Activated T-cell treated with anti-CD3 and anti-CD28 coated beads, Interleukin-2, amount 50 U/mL, for 48 hours (primary cell): ENCODE data around the gene SMC1A.
"Not testable (repeated sequence)": the region's sequence is repeated elsewhere in the genome, so short reads cannot be mapped to it uniquely, and the experiment has no call there.

ENCODE experiments used
- DNase-seq, 2 experiments: peaks; one replicate each; pipeline ENCODE4 v3.0.0-alpha.2; 2020

The SMC1A gene

GRCh38 chrX:53422086-53422860 is at the start of gene SMC1A:
SMC1A (minus strand) TSS chrX:53422654; CDS start chrX:53422600, 54 bp downstream.
- peak; percentile 98 to 99 for DNase-seq

DNA sequence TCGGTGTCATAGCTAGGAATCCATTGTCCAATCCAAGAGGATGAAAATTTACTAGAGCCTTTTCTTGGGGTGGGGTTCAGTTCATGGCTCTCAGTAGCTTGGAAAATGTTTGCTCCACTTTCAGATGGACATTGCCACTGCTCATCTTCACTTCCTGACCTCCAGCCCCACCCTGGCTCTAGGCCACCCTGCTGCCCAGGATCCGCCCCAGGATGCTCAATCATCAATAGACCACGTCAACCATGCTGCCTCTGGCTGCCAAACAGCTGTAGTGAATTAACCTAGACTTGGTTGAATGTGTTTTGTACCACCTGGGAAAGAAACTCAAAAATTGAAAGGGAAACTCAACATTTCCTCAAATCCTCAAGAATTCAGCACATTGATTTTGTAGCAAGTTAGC is 48.9 kb upstream of the SMC1A start:
- DNase-seq, result no peak

- DNase-seq, result not testable (repeated sequence)
These were observed 46.2 kb upstream of the SMC1A start for GRCh38 chrX:53468659-53469058.

DNA sequence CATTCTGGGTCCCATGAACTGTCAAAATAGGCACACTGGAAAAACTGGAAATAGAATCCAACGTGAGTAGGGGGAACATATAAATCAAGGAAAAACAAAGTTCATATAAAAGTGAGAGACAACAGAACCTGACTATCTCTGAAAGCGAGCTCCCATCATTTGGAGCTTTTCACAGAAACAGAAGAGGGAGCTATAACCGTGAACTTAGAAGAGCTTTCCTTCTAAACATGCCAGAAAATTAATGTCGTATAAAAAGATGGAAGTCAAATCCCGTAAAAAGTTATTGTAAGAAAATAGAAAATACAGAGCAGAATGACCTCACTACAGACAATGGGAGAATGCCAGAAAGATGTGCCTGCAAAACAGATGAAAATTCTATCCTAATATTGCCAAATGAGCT is 35.6 kb upstream of the SMC1A start:
- no peak for DNase-seq

DNA sequence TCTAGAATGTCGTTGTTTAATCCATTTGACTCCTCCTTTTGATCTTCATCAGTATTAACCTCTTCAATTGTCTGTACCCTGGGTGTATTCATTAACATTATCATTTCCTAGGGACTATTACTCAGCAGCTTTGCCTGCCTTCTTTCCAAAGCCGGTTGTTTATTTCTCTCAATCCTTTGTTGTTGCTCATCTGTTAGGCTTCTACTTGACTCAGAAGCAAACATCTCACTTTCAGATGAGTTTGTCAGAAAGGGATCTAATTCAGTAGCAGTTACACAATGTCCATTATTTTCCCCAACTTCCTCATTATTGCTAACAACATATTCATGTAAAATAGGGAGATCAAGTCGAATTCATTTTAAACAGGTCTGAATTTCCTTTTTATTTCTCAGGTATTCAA is 33.8 kb upstream of the SMC1A start:
- DNase-seq, result no peak

DNA sequence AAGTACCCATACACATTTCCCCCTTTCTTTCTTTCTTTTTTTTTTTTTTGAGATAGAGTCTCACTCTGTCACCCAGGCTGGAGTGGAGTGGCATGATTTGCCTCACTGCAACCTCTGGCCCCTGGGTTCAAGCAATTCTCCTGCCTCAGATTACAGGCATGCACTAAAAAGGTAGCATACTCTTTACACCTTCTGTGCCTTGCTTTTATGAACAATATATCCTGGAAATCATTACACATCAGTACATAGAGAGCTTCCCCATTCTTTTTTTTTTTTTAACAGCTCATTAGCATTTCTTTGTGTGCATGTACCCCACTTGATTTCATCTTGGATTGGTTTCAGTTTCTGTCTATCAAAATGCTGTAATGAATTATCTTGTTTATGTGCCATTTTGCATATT is 30.4 kb upstream of the SMC1A start:
- DNase-seq, result no peak

GRCh38 chrX:53449632-53450031 is 27.2 kb upstream of the SMC1A start:
- DNase-seq, result no peak

GRCh38 chrX:53447441-53447840 is 25.0 kb upstream of the SMC1A start:
- no peak for DNase-seq

DNA sequence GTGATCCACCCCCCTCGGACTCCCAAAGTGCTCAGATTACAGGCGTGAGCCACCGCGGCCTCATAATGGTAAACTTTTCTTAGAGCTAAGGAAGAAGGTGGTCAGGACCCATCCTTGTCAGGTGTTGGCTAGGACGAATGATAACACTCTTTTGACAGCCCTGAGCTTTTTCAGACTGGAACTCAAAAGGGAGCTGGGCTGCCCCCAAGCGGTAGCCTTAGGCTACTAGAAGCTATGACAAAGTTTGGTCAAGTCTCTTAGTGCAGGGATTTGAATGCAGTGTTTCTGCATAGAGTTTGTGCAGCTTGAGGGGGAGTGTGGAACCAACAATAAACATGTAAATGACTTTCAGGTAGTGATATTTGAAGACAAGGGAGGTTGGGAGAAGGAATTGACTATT is 23.5 kb upstream of the SMC1A start:
- peak; percentile 66 to 67 for DNase-seq

DNA sequence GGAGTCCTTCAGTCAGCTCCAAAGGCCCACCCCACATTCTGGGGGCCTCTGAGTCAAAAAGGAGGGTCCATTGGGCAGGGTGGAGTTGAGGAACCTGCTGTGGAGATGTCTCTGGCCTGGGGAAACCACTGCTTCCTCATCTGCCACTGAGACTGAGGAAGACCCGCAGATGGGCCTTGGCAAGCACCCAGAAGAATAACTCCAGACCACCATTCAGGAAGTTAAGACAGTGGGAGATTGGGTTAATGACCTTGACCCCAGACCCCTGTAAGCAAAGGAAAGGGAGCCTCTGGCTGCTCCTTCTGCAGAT is 19.8 kb upstream of the SMC1A start:
- DNase-seq, result no peak

DNA sequence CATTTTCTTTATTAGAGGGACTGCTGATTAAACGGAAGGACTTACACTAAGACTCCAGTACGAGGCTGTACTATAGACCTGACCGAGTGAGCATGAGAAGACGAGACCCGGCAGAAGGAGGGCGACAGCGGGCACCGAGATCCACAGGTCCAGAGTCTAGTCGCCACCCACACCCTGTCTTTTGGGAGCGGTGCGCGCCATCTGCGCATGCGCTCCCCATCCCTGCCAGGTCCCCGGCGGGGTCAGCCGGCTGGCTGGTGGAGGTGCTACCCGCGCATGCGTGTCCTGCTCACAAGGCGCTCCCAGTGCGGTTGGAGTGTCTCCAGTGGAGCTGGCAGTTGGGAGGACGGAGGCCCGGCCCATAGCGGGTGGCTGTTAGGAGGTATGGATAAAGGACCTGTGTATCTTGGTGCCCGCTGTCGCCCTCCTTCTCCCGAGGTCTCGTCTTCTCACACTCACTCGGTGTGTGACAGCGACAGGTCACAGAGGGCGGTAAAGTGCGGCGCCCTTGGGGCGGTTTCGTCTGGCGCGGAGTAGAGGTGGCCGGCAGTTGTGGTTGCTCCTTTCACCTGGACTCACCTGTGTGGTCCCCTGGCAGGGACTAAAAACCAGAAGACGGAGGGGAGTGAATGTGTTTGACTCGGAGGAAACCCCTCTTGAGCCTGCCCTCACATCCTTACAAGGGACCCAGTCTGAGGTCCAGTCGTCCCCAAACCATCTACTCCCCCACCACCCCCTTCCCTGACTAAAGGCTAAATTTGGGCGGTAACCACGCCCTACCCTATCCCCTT is 19.3 kb upstream of the SMC1A start:
- peak; percentile 80 to 86 for DNase-seq

DNA sequence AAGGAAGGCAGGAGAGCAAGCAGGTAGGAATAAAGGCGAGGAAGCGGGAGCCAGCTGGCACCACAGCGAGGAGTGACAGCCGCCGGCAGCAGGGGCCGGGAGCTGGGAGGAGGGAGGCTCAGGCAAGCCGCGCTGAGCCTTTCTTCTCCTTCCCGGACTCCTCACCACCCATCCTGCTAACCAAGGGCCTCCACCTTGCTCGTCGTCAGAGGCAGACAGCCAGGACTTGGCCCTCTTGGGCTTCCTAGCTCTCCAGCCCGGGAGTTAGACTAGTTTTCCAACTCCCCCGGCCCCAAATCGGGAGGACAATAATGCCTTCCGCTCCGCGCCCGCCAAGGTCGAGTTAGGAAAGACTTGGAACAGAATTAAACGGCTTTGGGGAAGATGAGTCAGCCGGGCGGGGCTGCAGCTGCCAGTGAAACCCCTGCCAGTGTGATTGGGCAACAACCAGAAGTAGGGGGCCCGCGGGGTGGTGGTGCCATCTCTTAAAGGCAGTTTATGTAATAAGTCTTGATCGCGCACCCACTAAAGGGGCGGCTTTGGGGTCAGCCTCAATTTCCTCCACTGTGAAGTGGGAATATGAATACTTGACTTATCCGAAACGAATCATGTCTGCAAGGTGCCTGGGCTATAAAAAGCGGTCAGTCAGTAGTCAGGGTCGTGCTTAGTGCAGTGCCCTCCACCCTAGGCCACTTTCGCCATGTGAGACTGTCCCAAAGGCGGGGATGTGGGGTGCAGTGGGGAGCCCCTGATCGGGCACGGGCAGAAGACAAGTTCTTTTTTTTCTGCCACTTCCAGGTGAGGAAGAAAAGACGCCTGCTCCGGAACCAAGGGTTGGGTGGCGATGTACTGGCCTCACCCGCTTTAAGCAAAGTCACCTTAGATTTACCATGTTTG is 18.4 kb upstream of the SMC1A start:
- DNase-seq, result peak; percentile 52 to 59

DNA sequence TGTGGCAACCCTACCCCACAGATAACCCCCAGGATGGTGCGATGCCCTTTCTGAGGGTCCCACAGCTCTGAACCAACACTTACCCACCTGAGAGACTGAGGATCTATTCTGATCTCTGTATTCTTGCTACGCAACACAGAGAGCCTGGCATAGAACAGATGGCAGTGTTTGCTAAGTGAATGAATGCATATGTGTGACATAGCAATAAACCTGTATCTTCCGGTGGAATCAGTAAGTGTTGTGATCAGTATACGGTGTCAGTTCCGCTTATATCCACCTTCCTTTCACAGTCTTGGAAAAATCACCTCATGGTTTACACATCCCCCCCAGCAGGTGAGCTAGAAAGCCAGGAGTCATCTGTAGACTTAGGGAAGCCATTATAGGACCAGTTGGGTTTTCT is 17.6 kb upstream of the SMC1A start:
- no peak for DNase-seq

DNA sequence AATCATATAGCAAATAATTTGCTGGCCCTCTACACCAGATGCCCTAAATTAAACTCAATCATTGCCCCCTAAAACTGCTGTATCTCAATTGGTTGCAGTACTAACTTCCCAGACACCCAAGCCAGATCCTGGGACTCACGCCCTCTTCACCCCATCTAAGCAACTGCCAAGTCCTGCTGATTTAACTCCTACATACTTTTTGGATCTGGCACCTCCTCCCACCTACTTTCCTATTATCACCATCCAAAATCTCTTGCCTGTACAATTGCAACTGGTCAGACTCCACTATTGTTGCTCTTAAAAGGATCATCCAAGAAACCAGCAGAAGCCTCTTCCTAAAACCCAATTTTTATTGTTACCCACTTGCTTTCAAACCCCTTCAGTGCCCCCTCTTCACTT is 16.4 kb upstream of the SMC1A start:
- no peak for DNase-seq

DNA sequence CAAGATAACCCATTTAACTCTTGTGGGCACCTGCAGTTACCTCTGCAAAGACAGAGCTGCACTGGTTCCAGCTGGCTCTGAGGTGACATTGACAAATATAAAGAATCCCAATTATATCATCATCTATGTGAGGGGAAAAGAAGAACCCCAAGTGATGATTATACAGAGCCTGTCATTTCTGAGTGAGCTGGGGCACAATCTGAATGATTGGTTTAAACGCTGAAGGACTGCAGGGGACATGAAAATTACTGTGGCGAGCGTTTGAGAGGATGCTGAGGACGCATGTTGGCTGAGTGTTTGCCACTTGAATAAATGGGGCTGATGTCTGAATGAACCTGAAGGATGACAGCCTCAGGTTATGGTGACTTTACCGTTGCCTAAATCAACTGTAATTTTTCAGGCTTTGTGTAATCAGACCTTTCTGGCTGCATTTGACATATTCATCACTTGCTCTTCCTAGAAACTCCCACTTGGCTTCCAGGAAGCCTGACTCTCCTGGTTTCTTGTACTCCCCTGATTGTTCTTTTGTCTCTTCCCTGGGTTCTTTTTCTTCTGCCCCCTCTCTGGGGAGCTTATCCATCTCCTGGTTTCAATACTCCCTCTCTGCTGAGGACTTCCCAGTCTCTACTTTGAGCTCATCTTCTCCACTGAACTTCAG is 15.8 kb upstream of the SMC1A start:
- no peak for DNase-seq

DNA sequence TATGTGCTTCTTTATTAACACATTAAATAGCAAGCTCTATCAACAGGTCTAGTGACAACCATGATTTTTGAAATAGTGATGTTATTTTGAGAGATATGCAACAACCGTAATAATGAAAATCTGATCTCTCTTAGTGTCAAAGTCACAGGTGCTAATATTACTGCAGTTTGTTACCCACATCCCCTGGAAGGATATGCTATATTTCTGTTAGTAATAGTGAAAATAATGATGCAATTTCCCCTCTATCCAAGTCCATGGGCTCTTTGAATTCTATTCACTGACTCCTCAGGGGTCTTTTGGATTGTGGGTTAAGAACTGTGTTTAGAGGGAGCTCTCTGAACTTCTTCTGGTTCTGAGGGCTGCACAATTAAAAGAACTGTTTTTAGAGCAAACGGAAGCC is 14.8 kb upstream of the SMC1A start:
- no peak for DNase-seq

GRCh38 chrX:53435997-53436396 is 13.5 kb upstream of the SMC1A start:
- DNase-seq, result peak; percentile 71 to 78

- peak; percentile 86 to 90 for DNase-seq
These were observed 11.5 kb upstream of the SMC1A start, which contains the start of gene HSD17B10 for GRCh38 chrX:53433651-53434639. HSD17B10 (minus strand) TSS chrX:53434370; CDS start chrX:53434345, 25 bp downstream.

GRCh38 chrX:53430231-53430630 is 7.8 kb upstream of the SMC1A start:
- no peak for DNase-seq

GRCh38 chrX:53429755-53430154 is 7.3 kb upstream of the SMC1A start:
- DNase-seq, result no peak

DNA sequence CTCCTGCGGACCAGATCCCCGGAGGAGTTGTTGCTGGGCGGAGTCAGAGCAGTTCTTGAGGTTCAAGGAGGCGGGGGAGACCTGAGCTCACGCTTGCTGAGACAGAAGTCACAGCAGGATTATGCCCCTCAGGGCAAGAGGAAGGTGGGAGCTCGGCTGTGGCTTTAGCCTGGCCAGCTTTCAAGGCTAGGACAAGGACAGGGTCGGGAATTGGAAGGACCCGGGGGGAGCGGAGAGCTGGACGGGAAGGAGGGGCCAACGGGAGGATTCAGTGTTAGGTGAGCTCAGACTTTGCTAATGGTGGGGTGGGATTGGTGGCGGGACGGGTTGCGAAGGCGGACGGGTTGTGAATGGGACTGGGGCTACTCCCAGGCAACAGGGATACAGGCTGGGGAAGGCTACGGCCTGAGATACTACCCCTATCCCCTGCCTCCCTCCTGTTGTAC is 430 bp upstream of the SMC1A start, which contains the start of gene RIBC1:
Gene RIBC1, plus strand, starts transcription at position 13 of the 446 bp plus-strand sequence. CDS start 3,404 bp downstream, outside the sequence.
- DNase-seq, result no peak
